HEK293T (cell line): ENCODE results near the gene FITM2.

Experiments used
- CTCF ChIA-PET: fragments of 350-600 bp; formaldehyde crosslinking; extraction: SDS; loops from one replicate; lab custom pipeline; 2021; ENCODE audit warnings: antibody characterized with exemption, inconsistent platforms; lab: Yijun Ruan, JAX
- POLR2A ChIA-PET: fragments of 350-600 bp; formaldehyde crosslinking; extraction: SDS; loops from one replicate; lab custom pipeline; 2020; ENCODE audit warnings: antibody characterized with exemption, inconsistent platforms; lab: Yijun Ruan, JAX
- DNase-seq: peaks from one replicate; pipeline ENCODE4 v3.0.0; 2012; ENCODE audit warnings: mixed read lengths; ENCODE audit errors: extremely low spot score
- ARNT ChIP-seq: fragments of 450-650 bp; IDR thresholded peaks from 2 replicates; pipeline ENCODE4 v1.6.1; 2017; ENCODE audit warnings: mild to moderate bottlenecking
- BHLHE40 ChIP-seq: fragments of 450-650 bp; IDR thresholded peaks from 2 replicates; pipeline ENCODE4 v1.6.1; 2016; ENCODE audit warnings: mild to moderate bottlenecking, moderate library complexity, borderline replicate concordance
- CTBP1 ChIP-seq: fragments of 450-650 bp; IDR thresholded peaks from 2 replicates; pipeline ENCODE4 v1.6.1; 2016; ENCODE audit warnings: borderline replicate concordance
- ELF4 ChIP-seq: fragments of 450-650 bp; IDR thresholded peaks from 2 replicates; pipeline ENCODE4 v1.6.1; 2017; ENCODE audit warnings: antibody characterized with exemption
- FOXA1 ChIP-seq: fragments of 450-650 bp; IDR thresholded peaks from 2 replicates; pipeline ENCODE4 v1.6.1; 2016; ENCODE audit warnings: mild to moderate bottlenecking
- FOXK2 ChIP-seq: fragments of 450-650 bp; IDR thresholded peaks from 2 replicates; pipeline ENCODE4 v1.6.1; 2016; ENCODE audit warnings: mild to moderate bottlenecking
- FOXM1 ChIP-seq: fragments of 450-650 bp; IDR thresholded peaks from 2 replicates; pipeline ENCODE4 v1.6.1; 2017; ENCODE audit warnings: mild to moderate bottlenecking, borderline replicate concordance
- HDGF ChIP-seq: fragments of 450-650 bp; IDR thresholded peaks from 2 replicates; pipeline ENCODE4 v1.6.1; 2017; ENCODE audit warnings: antibody characterized with exemption, borderline replicate concordance
- L3MBTL2 ChIP-seq: fragments of 450-650 bp; conservative IDR thresholded peaks from 2 replicates; pipeline ENCODE4 v1.6.1; 2016; ENCODE audit warnings: mild to moderate bottlenecking
- LEF1 ChIP-seq: fragments of 450-650 bp; IDR thresholded peaks from 2 replicates; pipeline ENCODE4 v1.6.1; 2017; ENCODE audit warnings: mild to moderate bottlenecking, borderline replicate concordance
- NFRKB ChIP-seq: fragments of 450-650 bp; IDR thresholded peaks from 2 replicates; pipeline ENCODE4 v1.6.1; 2016; ENCODE audit warnings: mild to moderate bottlenecking, moderate library complexity
- PKNOX1 ChIP-seq: fragments of 450-650 bp; IDR thresholded peaks from 2 replicates; pipeline ENCODE4 v1.6.1; 2016
- SP1 ChIP-seq: fragments of 450-650 bp; IDR thresholded peaks from 2 replicates; pipeline ENCODE4 v1.6.1; 2017
- SUZ12 ChIP-seq: fragments of 450-650 bp; IDR thresholded peaks from 2 replicates; pipeline ENCODE4 v1.6.1; 2016; ENCODE audit warnings: mild to moderate bottlenecking
- TARDBP ChIP-seq: fragments of 450-650 bp; IDR thresholded peaks from 2 replicates; pipeline ENCODE4 v1.6.1; 2016
- ZNF384 ChIP-seq: fragments of 450-650 bp; IDR thresholded peaks from 2 replicates; pipeline ENCODE4 v1.6.1; 2016

Gene FITM2

DNA sequence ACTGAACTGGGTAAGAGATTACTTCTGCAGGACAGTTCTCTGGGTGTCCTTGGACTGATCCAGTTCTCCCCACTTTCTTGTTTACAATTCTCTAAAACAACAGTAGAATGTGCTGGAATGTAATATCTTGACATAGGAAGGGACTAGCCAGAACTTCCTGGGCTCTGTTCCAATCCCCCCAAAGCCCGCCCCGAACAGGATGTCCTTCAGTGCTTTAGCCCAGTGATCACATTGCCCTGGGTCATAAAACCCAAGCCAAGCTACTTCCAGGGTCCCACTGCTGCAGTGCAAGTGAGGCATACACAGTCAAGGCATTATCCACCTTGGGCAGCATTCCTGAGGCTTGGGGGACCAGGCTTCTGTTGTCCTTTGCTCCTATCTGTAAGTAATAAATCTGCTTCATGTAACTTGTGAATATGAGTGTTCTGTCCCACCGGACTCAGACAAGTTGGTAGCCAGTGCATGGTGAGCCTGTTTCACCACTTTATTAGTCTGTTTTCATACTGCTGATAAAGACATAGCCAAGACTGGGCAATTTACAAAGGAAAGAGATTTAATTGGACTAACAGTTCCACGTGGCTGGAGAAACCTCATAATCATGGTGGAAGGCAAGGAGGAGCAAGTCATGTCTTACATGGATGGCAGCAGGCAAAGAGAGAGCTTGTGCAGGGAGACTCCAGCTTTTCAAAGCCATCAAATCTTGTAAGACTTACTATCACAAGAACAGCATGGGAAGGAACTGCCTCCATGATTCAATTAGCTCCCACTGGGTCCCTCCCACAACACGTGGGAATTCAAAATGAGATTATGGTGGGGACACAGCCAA, 23.5 kb downstream of the FITM2 start:
- DNase-seq, result no peak
- POLR2A ChIA-PET, result no interaction called here
- TF ChIP-seq TARDBP (no peak), HDGF (no peak), L3MBTL2 (no peak), ARNT (no peak)
- CTCF ChIA-PET, result no interaction called here

DNA sequence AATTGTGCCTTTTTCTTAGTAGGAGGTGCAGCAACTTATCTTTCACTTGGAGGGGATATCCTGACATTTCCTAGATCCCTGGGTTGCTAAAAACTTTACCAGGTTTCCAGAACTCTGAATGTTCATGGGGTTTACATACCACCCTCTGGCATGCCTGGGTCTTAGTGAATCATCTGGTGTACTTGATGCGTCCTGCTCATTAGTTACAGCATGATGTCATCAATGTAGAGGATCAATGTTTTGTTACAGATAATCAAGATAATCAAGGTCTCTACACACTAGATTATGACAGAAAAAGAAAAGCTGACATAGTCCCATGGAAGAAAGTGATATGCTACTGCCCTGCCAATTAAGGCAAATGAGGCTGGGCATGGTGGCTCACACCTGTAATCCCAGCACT, 27.0 kb downstream of the FITM2 start:
- ChIA-PET POLR2A (no interaction called here), CTCF (no interaction called here)
- TF ChIP-seq FOXM1, result no peak
- no peak for TF ChIP-seq TARDBP
- no peak for TF ChIP-seq ZNF384
- TF ChIP-seq NFRKB, result no peak
- TF ChIP-seq HDGF, result no peak
- no peak for TF ChIP-seq ARNT
- TF ChIP-seq PKNOX1, result no peak
- TF ChIP-seq SUZ12, result no peak
- TF ChIP-seq LEF1, result no peak
- no peak for DNase-seq

DNA sequence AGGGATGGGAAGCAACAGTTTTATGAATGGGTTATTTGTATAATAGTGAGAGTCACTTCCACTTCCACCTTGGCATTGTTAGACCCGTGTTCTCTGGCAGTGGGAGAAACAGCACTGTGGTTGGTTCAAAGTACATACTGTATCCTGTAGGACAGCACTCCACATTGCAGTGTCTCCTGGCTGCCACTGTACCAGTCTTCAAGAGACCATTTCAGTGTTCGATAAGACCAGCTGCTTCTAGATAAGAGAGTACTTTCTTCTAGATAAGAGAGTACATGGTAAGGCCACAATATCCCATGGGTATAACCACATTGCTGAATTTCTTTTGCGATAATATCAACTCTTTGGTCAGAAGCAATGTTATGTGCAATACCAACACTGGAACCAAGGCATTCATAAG, 28.8 kb downstream of the FITM2 start:
- no peak for DNase-seq
- ChIA-PET CTCF (no interaction called here), POLR2A (no interaction called here)
- TF ChIP-seq PKNOX1, result no peak
- no peak for TF ChIP-seq CTBP1
- no peak for TF ChIP-seq ELF4
- no peak for TF ChIP-seq SP1
- no peak for TF ChIP-seq TARDBP
- TF ChIP-seq HDGF, result no peak
- no peak for TF ChIP-seq ARNT
- TF ChIP-seq NFRKB, result no peak
- TF ChIP-seq L3MBTL2, result no peak
- TF ChIP-seq FOXK2, result no peak
- no peak for TF ChIP-seq ZNF384
- no peak for TF ChIP-seq SUZ12
- no peak for TF ChIP-seq FOXM1
- no peak for TF ChIP-seq FOXA1
- no peak for TF ChIP-seq BHLHE40
- TF ChIP-seq LEF1, result no peak

- TF ChIP-seq PKNOX1, result no peak
- no peak for TF ChIP-seq NFRKB
- TF ChIP-seq L3MBTL2, result no peak
- no peak for TF ChIP-seq FOXA1
- TF ChIP-seq HDGF, result no peak
- no peak for TF ChIP-seq LEF1
- TF ChIP-seq ELF4, result no peak
- TF ChIP-seq CTBP1, result no peak
- TF ChIP-seq FOXK2, result no peak
- no peak for TF ChIP-seq ZNF384
- TF ChIP-seq FOXM1, result no peak
- no peak for TF ChIP-seq TARDBP
- TF ChIP-seq BHLHE40, result no peak
- no peak for TF ChIP-seq SP1
- TF ChIP-seq ARNT, result no peak
- CTCF ChIA-PET, result no interaction called here
- POLR2A ChIA-PET, result no interaction called here
- no peak for DNase-seq
Observed at GRCh38 chr20:44280387-44280786, 30.6 kb downstream of the FITM2 start.

GRCh38 chr20:44279228-44279627, 31.8 kb downstream of the FITM2 start:
- no peak for DNase-seq
- POLR2A ChIA-PET, result no interaction called here
- TF ChIP-seq HDGF (no peak), ARNT (no peak), TARDBP (no peak), PKNOX1 (no peak), BHLHE40 (no peak), L3MBTL2 (no peak), FOXM1 (no peak), NFRKB (no peak), ZNF384 (no peak), ELF4 (no peak), FOXA1 (no peak), FOXK2 (no peak)
- CTCF ChIA-PET, result no interaction called here
